Measurements from ENCODE around the gene CNST.

DNA sequence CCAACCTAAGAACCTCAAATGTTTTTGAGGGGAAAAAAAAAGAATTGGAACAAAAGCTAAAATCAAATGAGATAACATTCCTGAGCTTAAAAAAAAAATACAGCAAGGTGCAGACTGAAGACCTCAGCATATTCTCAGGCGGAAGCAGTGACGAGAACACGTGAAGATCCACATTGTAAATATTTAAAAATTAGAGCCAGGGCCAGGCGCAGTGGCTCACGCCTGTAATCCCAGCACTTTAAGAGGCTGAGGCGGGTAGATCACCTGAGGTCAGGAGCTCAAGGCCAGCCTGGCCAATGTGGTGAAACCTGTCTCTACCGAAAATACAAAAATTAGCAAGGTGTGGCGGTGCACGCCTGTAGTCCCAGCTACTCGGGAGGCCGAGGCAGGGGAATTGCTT lies 15.9 kb upstream of the CNST start:
- TF ChIP-seq, protein P1, sequence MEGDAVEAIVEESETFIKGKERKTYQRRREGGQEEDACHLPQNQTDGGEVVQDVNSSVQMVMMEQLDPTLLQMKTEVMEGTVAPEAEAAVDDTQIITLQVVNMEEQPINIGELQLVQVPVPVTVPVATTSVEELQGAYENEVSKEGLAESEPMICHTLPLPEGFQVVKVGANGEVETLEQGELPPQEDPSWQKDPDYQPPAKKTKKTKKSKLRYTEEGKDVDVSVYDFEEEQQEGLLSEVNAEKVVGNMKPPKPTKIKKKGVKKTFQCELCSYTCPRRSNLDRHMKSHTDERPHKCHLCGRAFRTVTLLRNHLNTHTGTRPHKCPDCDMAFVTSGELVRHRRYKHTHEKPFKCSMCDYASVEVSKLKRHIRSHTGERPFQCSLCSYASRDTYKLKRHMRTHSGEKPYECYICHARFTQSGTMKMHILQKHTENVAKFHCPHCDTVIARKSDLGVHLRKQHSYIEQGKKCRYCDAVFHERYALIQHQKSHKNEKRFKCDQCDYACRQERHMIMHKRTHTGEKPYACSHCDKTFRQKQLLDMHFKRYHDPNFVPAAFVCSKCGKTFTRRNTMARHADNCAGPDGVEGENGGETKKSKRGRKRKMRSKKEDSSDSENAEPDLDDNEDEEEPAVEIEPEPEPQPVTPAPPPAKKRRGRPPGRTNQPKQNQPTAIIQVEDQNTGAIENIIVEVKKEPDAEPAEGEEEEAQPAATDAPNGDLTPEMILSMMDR (IDR thresholded peaks at IDR 0.05), result no peak
- TF ChIP-seq POLR2AphosphoS5 (IDR thresholded peaks at IDR 0.05) (no peak), POLR2A (IDR thresholded peaks at IDR 0.05) (no peak), EP300 (IDR thresholded peaks at IDR 0.05) (no peak)

Data from gastroesophageal sphincter (tissue), 3 donors.